Activated CD8-positive, alpha-beta T cell treated with anti-CD3 and anti-CD28 coated beads for 36 hours (primary cell): ENCODE measurements around the gene BTBD18. TPM values are rescaled to one million over a fixed set of nuclear protein-coding genes. Genes with fewer than 3 reads are reported as not detected.

Experiments
- ATAC-seq: fragments of 200-7000 bp; cut with Tn5 transposase; one replicate; pipeline ENCODE4 v1.10.0; 2021; ENCODE audit warnings: mild to moderate bottlenecking, moderate library complexity
- CTCF ChIA-PET: fragments of 350-600 bp; sonication (Branson Sonifier 250); formaldehyde crosslinking; loops from one replicate; lab custom pipeline; 2021; ENCODE audit warnings: antibody characterized with exemption; lab: Charles Lee
- POLR2A ChIA-PET: fragments of 350-600 bp; sonication (Branson Sonifier 250); formaldehyde crosslinking; loops from one replicate; lab custom pipeline; 2021; ENCODE audit warnings: antibody characterized with exemption; lab: Charles Lee
- DNase-seq: peaks from one replicate; pipeline ENCODE4 v3.0.0-alpha.2; 2020
- H3K27ac Mint-ChIP-seq: one replicate; pipeline ENCODE4 v1.8.0; 2021; ENCODE audit warnings: mild to moderate bottlenecking, mixed read lengths
- H3K27me3 Mint-ChIP-seq: one replicate; pipeline ENCODE4 v1.8.0; 2021; ENCODE audit warnings: mixed read lengths
- H3K36me3 Mint-ChIP-seq: one replicate; pipeline ENCODE4 v1.8.0; 2021; ENCODE audit warnings: low read depth, mixed read lengths
- H3K4me1 Mint-ChIP-seq: one replicate; pipeline ENCODE4 v1.8.0; 2021; ENCODE audit warnings: low read depth, mixed read lengths
- H3K4me3 Mint-ChIP-seq: one replicate; pipeline ENCODE4 v1.8.0; 2021; ENCODE audit warnings: mild to moderate bottlenecking, moderate library complexity, mixed read lengths
- H3K9me3 Mint-ChIP-seq: one replicate; pipeline ENCODE4 v1.8.0; 2021; ENCODE audit warnings: mixed read lengths
- intact Hi-C: fragments of 100-400 bp; cut with micrococcal nuclease; formaldehyde crosslinking; loops from one replicate; pipeline ENCODE4 v1.10.0; 2022
- total RNA-seq, 2 experiments: library from RNA; stranded (reverse); gene quantifications; one replicate each; pipeline ENCODE4 v1.2.3, GENCODE V29; 2021
- TF ChIP-seq, protein P1 (sequence below): fragments of 200-600 bp; IDR thresholded peaks from one replicate; pipeline ENCODE4 v1.8.0; 2022; ENCODE audit warnings: antibody characterized with exemption, mild to moderate bottlenecking

BTBD18 gene
- total RNA-seq: not detected

- TF ChIP-seq, protein P1, sequence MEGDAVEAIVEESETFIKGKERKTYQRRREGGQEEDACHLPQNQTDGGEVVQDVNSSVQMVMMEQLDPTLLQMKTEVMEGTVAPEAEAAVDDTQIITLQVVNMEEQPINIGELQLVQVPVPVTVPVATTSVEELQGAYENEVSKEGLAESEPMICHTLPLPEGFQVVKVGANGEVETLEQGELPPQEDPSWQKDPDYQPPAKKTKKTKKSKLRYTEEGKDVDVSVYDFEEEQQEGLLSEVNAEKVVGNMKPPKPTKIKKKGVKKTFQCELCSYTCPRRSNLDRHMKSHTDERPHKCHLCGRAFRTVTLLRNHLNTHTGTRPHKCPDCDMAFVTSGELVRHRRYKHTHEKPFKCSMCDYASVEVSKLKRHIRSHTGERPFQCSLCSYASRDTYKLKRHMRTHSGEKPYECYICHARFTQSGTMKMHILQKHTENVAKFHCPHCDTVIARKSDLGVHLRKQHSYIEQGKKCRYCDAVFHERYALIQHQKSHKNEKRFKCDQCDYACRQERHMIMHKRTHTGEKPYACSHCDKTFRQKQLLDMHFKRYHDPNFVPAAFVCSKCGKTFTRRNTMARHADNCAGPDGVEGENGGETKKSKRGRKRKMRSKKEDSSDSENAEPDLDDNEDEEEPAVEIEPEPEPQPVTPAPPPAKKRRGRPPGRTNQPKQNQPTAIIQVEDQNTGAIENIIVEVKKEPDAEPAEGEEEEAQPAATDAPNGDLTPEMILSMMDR: peak; percentile 25
- ChIA-PET POLR2A (interaction anchor here (1.1 kb wide), 1 partner anchor 10 kb away, joined by 3 read pairs; the partner anchor contains the start of gene SELENOH), CTCF (interaction anchor here (0.8 to 12.2 kb wide), 4 partner anchors 9 to 55 kb away, joined by 3 to 142 read pairs (median 4); no protein-coding TSS in a partner anchor)
- no peak within 1 kb of the TSS for H3K4me3 Mint-ChIP-seq
- H3K27me3 Mint-ChIP-seq: no peaks in the 10 kb centered on the region
- H3K27ac Mint-ChIP-seq: peak within 1 kb of the TSS; percentile 53
- intact Hi-C loops: loop anchor here (5.0 kb wide), 1 partner anchor 51 kb away; no protein-coding TSS in a partner anchor
- no peaks in the 10 kb centered on the region for H3K9me3 Mint-ChIP-seq
- peaks cover 15% of the 10 kb centered on the region for H3K36me3 Mint-ChIP-seq
- H3K4me1 Mint-ChIP-seq: peaks cover 5% of the 10 kb centered on the region
- ATAC-seq (peak; percentile 64), DNase-seq (no peak)
Observed at GRCh38 chr11:57751676-57752253, at the start of gene BTBD18. Gene BTBD18, minus strand, starts transcription at chr11:57751819. Its CDS starts 631 bp downstream, at chr11:57751188.

DNA sequence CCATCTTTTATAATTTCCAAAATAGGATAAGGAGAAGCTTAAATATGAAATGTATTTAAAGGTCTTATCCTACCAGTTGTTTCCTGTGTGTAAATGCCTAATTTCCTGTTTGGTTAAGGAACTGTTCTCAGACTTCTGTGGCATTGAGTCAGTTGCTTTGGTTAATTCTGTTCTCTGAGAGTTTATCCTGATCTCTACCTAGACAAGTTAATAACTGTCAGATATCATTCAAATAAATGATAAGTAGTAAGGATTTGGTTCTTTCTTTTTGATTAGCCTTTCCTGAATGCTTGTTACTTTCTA is 49.5 kb upstream of the BTBD18 start:
- DNase-seq (no peak), ATAC-seq (peak; percentile 28)
- H3K27me3 Mint-ChIP-seq: no peaks in the 10 kb centered on the region
- CTCF ChIA-PET: interaction anchor here (0.8 to 5.4 kb wide), 60 partner anchors 9 to 1357 kb away, joined by 3 to 142 read pairs (median 6); partner anchors contain the start of genes BTBD18, CLP1, CTNND1 and SELENOH
- peak overlapping the region; percentile 63 for H3K27ac Mint-ChIP-seq
- H3K36me3 Mint-ChIP-seq: peaks cover 6% of the 10 kb centered on the region
- TF ChIP-seq, protein P1: no peak
- H3K4me3 Mint-ChIP-seq: no peak overlapping the region
- intact Hi-C loops: loop anchor here (5.0 kb wide), 1 partner anchor 49 kb away; the partner anchor contains the start of gene BTBD18
- peaks cover 21% of the 10 kb centered on the region for H3K4me1 Mint-ChIP-seq
- H3K9me3 Mint-ChIP-seq: no peaks in the 10 kb centered on the region
- POLR2A ChIA-PET: interaction anchor here (1.2 to 2.0 kb wide), 2 partner anchors 59 to 134 kb away, joined by 3 to 15 read pairs; partner anchors contain the start of gene SELENOH

DNA sequence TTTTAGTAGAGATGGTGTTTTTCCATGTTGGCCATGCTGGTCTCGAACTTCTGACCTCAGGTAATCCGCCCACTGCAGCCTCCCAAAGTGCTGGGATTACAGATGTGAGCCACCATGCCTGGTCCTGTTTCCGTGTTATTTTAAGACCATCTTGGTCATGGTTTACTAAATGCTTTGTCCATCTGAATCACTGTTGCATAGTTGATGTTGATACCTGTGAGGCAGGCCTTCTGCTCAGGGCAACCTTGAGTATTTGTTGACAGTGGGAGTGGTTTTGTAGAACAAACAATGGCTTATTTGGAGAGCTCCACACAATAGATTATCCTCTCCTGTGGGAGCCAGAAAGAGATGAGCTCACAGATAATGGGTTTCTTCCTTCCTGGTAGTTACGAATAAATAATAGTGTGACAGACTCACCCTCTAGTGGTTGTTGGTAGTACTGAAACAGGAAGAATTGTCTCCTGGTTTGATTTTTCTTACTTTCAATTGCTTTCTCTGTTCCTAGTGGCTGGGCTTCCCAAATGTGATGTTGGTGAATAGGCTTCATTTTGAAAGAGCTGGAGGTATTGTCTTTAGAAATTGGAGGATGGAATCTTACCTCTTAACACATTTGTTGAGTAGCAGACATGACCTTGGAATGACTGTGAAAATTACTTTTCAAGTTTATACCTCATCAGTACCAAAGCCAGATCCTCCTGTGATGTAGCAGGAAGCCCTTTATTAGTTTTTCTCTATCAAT is 49.0 kb upstream of the BTBD18 start:
- H3K27ac Mint-ChIP-seq: peak overlapping the region; percentile 63
- H3K4me3 Mint-ChIP-seq: no peak overlapping the region
- POLR2A ChIA-PET: interaction anchor here (0.6 to 2.0 kb wide), 4 partner anchors 9 to 133 kb away, joined by 3 to 15 read pairs (median 3); partner anchors contain the start of gene SELENOH
- peaks cover 6% of the 10 kb centered on the region for H3K36me3 Mint-ChIP-seq
- peaks cover 21% of the 10 kb centered on the region for H3K4me1 Mint-ChIP-seq
- TF ChIP-seq, protein P1: peak; percentile 92
- H3K27me3 Mint-ChIP-seq: no peaks in the 10 kb centered on the region
- intact Hi-C loops: loop anchor here (5.0 kb wide), 1 partner anchor 48 kb away; the partner anchor contains the start of gene BTBD18
- peak; percentile 96 for ATAC-seq
- no peaks in the 10 kb centered on the region for H3K9me3 Mint-ChIP-seq
- CTCF ChIA-PET: interaction anchor here (0.6 to 5.4 kb wide), 76 partner anchors 9 to 1358 kb away, joined by 3 to 142 read pairs (median 5); partner anchors contain the start of genes BTBD18, CLP1, CTNND1 and MED19
- peak; percentile 6 for DNase-seq

DNA sequence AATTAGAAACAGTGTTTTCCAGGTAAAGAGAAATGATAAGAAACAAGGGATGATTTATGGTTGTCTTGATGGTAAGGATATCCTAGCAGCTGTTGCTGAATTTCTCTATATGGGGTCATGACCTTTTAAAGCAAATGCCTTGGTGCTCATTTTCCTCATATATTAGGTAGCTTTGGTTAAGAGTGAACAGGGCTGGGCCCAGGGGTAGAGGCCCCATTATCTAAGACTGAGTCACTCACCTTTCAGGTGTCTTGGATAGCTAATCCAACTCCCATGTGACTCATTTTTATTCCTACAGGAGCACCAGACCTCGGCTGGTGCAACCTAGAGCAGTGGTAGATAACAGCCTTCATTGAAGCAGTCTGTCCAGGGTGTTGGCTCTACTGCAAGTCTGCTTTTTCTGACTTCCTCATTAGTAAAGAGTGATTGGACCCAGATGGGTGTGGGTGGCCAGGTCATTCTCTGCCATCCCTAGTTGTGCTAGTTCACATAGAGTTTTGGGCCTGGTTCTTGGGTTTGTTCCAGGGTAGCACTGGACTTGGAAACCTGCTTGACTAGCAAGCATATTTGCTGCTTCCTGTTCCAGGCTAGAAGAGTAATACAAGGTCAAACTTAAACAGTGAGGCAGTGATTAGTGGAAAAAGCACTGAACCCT is 47.4 kb upstream of the BTBD18 start:
- Mint-ChIP-seq H3K9me3 (no peaks in the 10 kb centered on the region), H3K27ac (peak overlapping the region; percentile 69), H3K36me3 (peaks cover 7% of the 10 kb centered on the region), H3K4me1 (peaks cover 23% of the 10 kb centered on the region), H3K4me3 (no peak overlapping the region), H3K27me3 (no peaks in the 10 kb centered on the region)
- ChIA-PET POLR2A (interaction anchor here (1.0 kb wide), 1 partner anchor 76 kb away, joined by 4 read pairs; no protein-coding TSS in a partner anchor), CTCF (interaction anchor here (1.9 to 5.4 kb wide), 5 partner anchors 11 to 231 kb away, joined by 8 to 142 read pairs (median 22); partner anchors contain the start of genes BTBD18, SELENOH and UBE2L6)
- intact Hi-C loops: no loop called here
- ATAC-seq (no peak), DNase-seq (no peak)
- TF ChIP-seq, protein P1: no peak
